Prostate gland (tissue), 2 donors: Measurements from ENCODE around the gene BPIFB2.

Source experiments
- POLR2A ChIP-seq: fragments of 450-650 bp; IDR thresholded peaks from one replicate; pipeline ENCODE4 v1.6.1; 2016; ENCODE audit warnings: antibody characterized with exemption, mild to moderate bottlenecking
- POLR2AphosphoS5 ChIP-seq: sonication (generic); formaldehyde crosslinking; IDR thresholded peaks from one replicate; pipeline ENCODE4 v1.6.1; 2017; ENCODE audit warnings: antibody characterized with exemption
- TF ChIP-seq, protein P1 (sequence below), 4 experiments: fragments of 200-600 bp in 2 of 4; fragments of 450-650 bp in 2 of 4; sonication (generic) in 2 of 4; IDR thresholded peaks; 1 replicate in 3 of 4; 2 replicates in 1 of 4; pipeline ENCODE4 v1.5.1; 2016 to 2019; ENCODE audit warnings: antibody characterized with exemption in 4 of 4, mild to moderate bottlenecking in 2 of 4, moderate library complexity in 2 of 4

DNA sequence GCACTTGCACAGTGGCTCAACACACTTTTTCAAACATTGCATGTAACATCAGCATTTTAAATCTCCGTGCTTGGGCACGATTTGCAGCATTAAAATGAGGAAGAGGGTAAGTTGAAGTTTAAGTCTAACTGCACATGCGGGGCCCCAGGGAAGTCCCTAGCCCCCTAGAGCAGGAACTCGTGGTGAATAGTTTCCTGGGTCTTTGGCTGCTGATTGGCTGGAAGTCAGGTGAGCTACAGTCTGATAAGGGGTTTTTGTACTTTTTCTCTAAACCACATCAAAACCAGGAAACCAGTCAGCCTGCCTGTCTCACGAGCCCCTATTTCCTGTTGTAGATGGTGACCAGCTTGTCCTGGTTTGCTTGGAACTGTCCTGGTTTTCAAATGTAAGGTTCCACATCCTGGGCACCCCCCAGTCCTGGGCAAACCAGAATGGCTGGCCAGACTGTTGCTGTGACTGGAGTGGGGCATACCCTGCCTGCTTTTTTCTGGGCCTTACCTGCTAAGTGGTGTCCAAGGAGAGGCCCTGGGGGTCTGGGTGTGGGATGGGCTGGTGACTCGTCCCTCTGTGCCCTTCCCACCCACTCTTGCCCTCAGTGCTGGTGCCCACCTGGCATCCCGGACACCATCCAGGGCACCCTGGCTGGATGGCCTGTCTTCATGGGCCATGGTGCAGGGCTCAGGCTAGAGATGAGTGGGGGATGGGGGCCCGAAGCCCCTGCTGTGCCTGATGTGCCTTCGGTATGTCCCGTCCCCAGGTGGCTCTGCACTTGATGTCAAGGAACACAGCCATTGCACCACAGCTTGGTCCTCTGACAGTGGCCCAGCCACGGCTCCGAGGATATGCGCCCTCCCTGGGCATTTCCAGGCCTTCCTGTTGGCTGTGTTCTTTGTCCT lies 35.1 kb upstream of the BPIFB2 start:
- TF ChIP-seq, protein P1, sequence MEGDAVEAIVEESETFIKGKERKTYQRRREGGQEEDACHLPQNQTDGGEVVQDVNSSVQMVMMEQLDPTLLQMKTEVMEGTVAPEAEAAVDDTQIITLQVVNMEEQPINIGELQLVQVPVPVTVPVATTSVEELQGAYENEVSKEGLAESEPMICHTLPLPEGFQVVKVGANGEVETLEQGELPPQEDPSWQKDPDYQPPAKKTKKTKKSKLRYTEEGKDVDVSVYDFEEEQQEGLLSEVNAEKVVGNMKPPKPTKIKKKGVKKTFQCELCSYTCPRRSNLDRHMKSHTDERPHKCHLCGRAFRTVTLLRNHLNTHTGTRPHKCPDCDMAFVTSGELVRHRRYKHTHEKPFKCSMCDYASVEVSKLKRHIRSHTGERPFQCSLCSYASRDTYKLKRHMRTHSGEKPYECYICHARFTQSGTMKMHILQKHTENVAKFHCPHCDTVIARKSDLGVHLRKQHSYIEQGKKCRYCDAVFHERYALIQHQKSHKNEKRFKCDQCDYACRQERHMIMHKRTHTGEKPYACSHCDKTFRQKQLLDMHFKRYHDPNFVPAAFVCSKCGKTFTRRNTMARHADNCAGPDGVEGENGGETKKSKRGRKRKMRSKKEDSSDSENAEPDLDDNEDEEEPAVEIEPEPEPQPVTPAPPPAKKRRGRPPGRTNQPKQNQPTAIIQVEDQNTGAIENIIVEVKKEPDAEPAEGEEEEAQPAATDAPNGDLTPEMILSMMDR (IDR thresholded peaks at IDR 0.05), result no peak
- no peak for TF ChIP-seq POLR2AphosphoS5
- TF ChIP-seq POLR2A, result no peak
